H4 (cell line): ENCODE measurements around the gene ZNF653. TPM values are rescaled to one million over a fixed set of nuclear protein-coding genes. Genes with fewer than 3 reads are reported as not detected.
A peak's percentile ranks its signal among the peaks of the same experiment; 100 is the strongest.
"Not testable (repeated sequence)": the region's sequence is repeated elsewhere in the genome, so short reads cannot be mapped to it uniquely, and the experiment has no call there.

ENCODE experiments used
- DNase-seq: peaks from one replicate; pipeline ENCODE4 v3.0.0-alpha.2; 2015; ENCODE audit warnings: low spot score
- total RNA-seq: library from RNA; depleted of rRNA; stranded (reverse); fragments of >200 nt; shearing (Covaris generic); gene quantifications from 2 replicates; pipeline ENCODE4 v1.2.3, GENCODE V29; 2014

ZNF653 gene
- total RNA-seq, 1 experiment from 2014 or later: 4.6 TPM

- DNase-seq: peak; percentile 83
These were observed 23.9 kb downstream of the ZNF653 start for GRCh38 chr19:11481534-11482383.

- DNase-seq: no peak
These were observed 24.7 kb downstream of the ZNF653 start, which contains the start of gene ELAVL3 for GRCh38 chr19:11480715-11481533. ELAVL3 (minus strand) TSS chr19:11481046; CDS start chr19:11480608, 438 bp downstream.

- no peak for DNase-seq
These were observed 25.5 kb downstream of the ZNF653 start for GRCh38 chr19:11479898-11480714.

- no peak for DNase-seq
These were observed 26.3 kb downstream of the ZNF653 start for GRCh38 chr19:11479090-11479897.

GRCh38 chr19:11478167-11479089 lies 27.2 kb downstream of the ZNF653 start:
- no peak for DNase-seq

- DNase-seq: no peak
These were observed 29.8 kb downstream of the ZNF653 start for GRCh38 chr19:11475861-11476260.

- DNase-seq: not testable (repeated sequence)
These were observed 30.3 kb downstream of the ZNF653 start for GRCh38 chr19:11475343-11475742.

- no peak for DNase-seq
These were observed 31.9 kb downstream of the ZNF653 start for GRCh38 chr19:11473725-11474124.

- not testable (repeated sequence) for DNase-seq
These were observed 37.3 kb downstream of the ZNF653 start for GRCh38 chr19:11468266-11468845.

- no peak for DNase-seq
These were observed 40.0 kb downstream of the ZNF653 start for GRCh38 chr19:11465600-11465999.

GRCh38 chr19:11464333-11465265 lies 41.0 kb downstream of the ZNF653 start:
- DNase-seq: no peak

- no peak for DNase-seq
These were observed 42.2 kb downstream of the ZNF653 start for GRCh38 chr19:11463391-11463790.

GRCh38 chr19:11461453-11461852 lies 44.2 kb downstream of the ZNF653 start:
- no peak for DNase-seq

GRCh38 chr19:11460207-11460606 lies 45.4 kb downstream of the ZNF653 start:
- DNase-seq: no peak

GRCh38 chr19:11458912-11459311 lies 46.7 kb downstream of the ZNF653 start:
- not testable (repeated sequence) for DNase-seq

GRCh38 chr19:11458236-11458900 lies 47.3 kb downstream of the ZNF653 start:
- DNase-seq: no peak

GRCh38 chr19:11457831-11458230 lies 47.8 kb downstream of the ZNF653 start:
- DNase-seq: no peak

GRCh38 chr19:11457115-11457514 lies 48.5 kb downstream of the ZNF653 start:
- DNase-seq: no peak
